Measurements from ENCODE around the gene LST1. TPM values are rescaled to one million over a fixed set of nuclear protein-coding genes. Genes with fewer than 3 reads are reported as not detected.

The LST1 gene
- total RNA-seq, 2 donors from 2014 or later: 2.8 to 8.5 TPM

GRCh38 chr6:31576897-31577578, 9.0 kb upstream of the LST1 start:
- no peak overlapping the region for H3K4me3 ChIP-seq
- peaks cover 0 to 13% of the 10 kb centered on the region in 2 donors for H3K4me1 ChIP-seq
- no peaks in the 10 kb centered on the region for H3K36me3 ChIP-seq
- no peak overlapping the region for H3K27ac ChIP-seq
- H3K9me3 ChIP-seq: no peaks in the 10 kb centered on the region
- TF ChIP-seq, protein P1, sequence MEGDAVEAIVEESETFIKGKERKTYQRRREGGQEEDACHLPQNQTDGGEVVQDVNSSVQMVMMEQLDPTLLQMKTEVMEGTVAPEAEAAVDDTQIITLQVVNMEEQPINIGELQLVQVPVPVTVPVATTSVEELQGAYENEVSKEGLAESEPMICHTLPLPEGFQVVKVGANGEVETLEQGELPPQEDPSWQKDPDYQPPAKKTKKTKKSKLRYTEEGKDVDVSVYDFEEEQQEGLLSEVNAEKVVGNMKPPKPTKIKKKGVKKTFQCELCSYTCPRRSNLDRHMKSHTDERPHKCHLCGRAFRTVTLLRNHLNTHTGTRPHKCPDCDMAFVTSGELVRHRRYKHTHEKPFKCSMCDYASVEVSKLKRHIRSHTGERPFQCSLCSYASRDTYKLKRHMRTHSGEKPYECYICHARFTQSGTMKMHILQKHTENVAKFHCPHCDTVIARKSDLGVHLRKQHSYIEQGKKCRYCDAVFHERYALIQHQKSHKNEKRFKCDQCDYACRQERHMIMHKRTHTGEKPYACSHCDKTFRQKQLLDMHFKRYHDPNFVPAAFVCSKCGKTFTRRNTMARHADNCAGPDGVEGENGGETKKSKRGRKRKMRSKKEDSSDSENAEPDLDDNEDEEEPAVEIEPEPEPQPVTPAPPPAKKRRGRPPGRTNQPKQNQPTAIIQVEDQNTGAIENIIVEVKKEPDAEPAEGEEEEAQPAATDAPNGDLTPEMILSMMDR (IDR thresholded peaks at IDR 0.05): no peak
- H3K27me3 ChIP-seq: no peaks in the 10 kb centered on the region
- DNase-seq (ENCODE audit: low spot score): no peak

GRCh38 chr6:31577579-31577966, 8.5 kb upstream of the LST1 start:
- TF ChIP-seq, protein P1 (IDR thresholded peaks at IDR 0.05): no peak
- H3K4me3 ChIP-seq: no peak overlapping the region
- H3K27ac ChIP-seq: no peak overlapping the region
- peaks cover 0 to 18% of the 10 kb centered on the region in 2 donors for H3K4me1 ChIP-seq
- no peaks in the 10 kb centered on the region for H3K9me3 ChIP-seq
- DNase-seq (ENCODE audit: low spot score): no peak
- no peaks in the 10 kb centered on the region for H3K36me3 ChIP-seq
- H3K27me3 ChIP-seq: no peaks in the 10 kb centered on the region

DNA sequence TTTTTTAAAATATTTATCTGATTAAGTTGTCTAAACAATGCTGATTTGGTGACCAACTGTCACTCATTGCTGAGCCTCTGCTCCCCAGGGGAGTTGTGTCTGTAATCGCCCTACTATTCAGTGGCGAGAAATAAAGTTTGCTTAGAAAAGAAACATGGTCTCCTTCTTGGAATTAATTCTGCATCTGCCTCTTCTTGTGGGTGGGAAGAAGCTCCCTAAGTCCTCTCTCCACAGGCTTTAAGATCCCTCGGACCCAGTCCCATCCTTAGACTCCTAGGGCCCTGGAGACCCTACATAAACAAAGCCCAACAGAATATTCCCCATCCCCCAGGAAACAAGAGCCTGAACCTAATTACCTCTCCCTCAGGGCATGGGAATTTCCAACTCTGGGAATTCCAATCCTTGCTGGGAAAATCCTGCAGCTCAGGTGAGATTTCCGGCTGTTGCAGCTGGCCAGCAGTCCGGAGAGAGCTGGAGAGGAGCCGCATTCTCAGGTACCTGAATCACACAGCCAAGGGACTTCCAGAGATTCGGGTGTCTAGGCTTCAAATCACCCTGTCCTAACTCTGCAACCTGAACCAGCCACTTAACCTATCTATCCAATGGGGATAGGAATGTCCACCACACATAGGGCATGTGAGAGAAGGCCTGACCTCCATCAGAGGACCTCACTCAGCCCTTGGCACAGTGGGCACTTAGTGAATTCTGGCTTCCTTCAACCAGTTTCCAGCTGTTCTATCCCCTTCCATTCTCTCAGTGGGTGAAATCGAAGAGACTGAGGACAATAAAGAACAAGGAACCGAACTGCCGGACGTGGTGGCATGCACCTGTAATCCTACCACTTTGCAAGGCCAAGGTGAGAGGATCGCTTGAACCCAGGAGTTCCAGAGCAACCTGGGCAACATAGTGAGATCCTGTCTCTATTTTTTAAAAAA, 7.6 kb upstream of the LST1 start:
- Histone ChIP-seq H3K27me3 (no peaks in the 10 kb centered on the region), H3K4me1 (peaks cover 0 to 18% of the 10 kb centered on the region in 2 donors), H3K4me3 (no peak overlapping the region), H3K9me3 (no peaks in the 10 kb centered on the region), H3K27ac (no peak overlapping the region), H3K36me3 (no peaks in the 10 kb centered on the region)
- DNase-seq (ENCODE audit: low spot score): no peak
- TF ChIP-seq, protein P1 (IDR thresholded peaks at IDR 0.05): no peak

DNA sequence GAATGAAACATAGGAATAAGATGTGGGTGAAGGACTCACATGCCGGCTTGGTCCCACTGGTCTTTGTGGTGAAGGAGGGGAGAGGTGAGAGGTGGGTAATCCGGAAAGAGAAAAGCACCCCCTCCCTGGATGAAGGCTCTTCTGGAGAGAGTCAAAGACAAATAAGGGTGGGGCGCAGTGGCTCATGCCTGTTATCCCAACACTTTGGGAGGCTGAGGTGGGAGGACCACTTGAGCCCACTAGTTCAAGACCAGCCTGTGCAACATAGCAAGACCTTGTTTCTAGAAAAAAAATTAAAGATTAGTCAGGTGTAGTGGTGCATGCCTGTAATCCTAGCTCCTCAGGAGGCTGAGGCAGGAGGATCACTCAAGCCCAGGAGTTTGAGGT, 7.0 kb upstream of the LST1 start:
- peaks cover 0 to 18% of the 10 kb centered on the region in 2 donors for H3K4me1 ChIP-seq
- no peaks in the 10 kb centered on the region for H3K36me3 ChIP-seq
- no peak overlapping the region for H3K27ac ChIP-seq
- TF ChIP-seq, protein P1 (IDR thresholded peaks at IDR 0.05): no peak
- no peak for DNase-seq (ENCODE audit: low spot score)
- H3K4me3 ChIP-seq: no peak overlapping the region
- H3K27me3 ChIP-seq: no peaks in the 10 kb centered on the region
- H3K9me3 ChIP-seq: no peaks in the 10 kb centered on the region

- Histone ChIP-seq H3K4me1 (peaks cover 0 to 18% of the 10 kb centered on the region in 2 donors), H3K9me3 (no peaks in the 10 kb centered on the region), H3K27me3 (no peaks in the 10 kb centered on the region), H3K4me3 (no peak overlapping the region), H3K27ac (no peak overlapping the region), H3K36me3 (no peaks in the 10 kb centered on the region)
- no peak for DNase-seq (ENCODE audit: low spot score)
- TF ChIP-seq, protein P1 (IDR thresholded peaks at IDR 0.05): no peak
Measured at GRCh38 chr6:31579546-31580437, 6.3 kb upstream of the LST1 start.

Measured in right atrium auricular region (tissue), 2 donors.